OCI-LY7 (cell line): ENCODE results near the gene KCNK7.

Experiments
- EZH2phosphoT487 ChIP-seq: fragments of 200-600 bp; sonication (generic); IDR thresholded peaks from 2 replicates; pipeline ENCODE4 v1.6.1; 2018; ENCODE audit warnings: low read depth, borderline replicate concordance, mild to moderate bottlenecking, mixed run types, antibody characterized with exemption, low read length, moderate library complexity, mixed read lengths
- TF ChIP-seq, protein P1 (sequence below): fragments of 200-600 bp; sonication (generic); conservative IDR thresholded peaks from 2 replicates; pipeline ENCODE4 v1.5.1; 2014; ENCODE audit warnings: mild to moderate bottlenecking, antibody characterized with exemption, low read length, moderate library complexity, mixed read lengths

DNA sequence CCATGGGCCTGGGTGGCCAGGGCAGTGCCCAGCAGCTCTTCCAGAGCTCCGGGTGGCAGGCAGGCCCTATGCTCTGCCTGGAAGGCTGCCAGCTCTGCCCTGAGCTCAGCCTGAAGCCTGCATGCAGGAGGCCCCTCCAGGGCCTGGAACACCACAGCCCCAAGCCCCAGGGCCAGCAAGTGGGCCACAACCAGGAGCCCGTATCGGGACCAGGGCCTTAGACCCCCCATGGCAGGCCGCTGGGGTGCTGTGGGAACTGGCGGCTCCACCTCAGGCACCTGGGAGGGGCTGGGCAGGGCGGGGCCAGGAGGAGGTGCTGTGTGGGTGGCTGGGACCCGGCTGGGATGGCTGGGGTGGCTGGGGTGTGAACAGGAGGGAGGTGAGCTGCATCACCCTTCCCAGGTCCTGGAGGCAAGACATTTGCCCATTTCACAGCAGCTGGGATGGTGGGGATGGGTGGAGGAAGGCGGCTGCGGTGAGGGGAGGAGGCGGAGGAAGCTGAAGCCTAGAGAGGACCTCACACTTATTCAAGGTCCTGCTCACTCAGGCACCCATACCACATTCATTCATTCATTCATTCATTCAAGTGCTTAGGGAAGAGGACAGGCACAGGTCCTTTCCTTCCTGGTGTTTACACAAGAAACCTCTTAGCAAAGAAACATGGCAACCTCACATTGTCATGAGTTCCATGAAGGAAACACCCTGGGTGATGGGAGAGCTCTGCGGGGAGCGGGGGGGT, at the start of gene KCNK7:
- TF ChIP-seq, protein P1, sequence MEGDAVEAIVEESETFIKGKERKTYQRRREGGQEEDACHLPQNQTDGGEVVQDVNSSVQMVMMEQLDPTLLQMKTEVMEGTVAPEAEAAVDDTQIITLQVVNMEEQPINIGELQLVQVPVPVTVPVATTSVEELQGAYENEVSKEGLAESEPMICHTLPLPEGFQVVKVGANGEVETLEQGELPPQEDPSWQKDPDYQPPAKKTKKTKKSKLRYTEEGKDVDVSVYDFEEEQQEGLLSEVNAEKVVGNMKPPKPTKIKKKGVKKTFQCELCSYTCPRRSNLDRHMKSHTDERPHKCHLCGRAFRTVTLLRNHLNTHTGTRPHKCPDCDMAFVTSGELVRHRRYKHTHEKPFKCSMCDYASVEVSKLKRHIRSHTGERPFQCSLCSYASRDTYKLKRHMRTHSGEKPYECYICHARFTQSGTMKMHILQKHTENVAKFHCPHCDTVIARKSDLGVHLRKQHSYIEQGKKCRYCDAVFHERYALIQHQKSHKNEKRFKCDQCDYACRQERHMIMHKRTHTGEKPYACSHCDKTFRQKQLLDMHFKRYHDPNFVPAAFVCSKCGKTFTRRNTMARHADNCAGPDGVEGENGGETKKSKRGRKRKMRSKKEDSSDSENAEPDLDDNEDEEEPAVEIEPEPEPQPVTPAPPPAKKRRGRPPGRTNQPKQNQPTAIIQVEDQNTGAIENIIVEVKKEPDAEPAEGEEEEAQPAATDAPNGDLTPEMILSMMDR: no peak
- TF ChIP-seq EZH2phosphoT487: no peak
